IMR-90 (cell line): ENCODE results near the gene SPECC1L.

Experiments
- CEBPB ChIP-seq: IDR thresholded peaks from 2 replicates; pipeline ENCODE4 v1.6.1; 2012; ENCODE audit warnings: low read depth, low read length, improper control_type of control experiment
- CHD1 ChIP-seq: IDR thresholded peaks from 2 replicates; pipeline ENCODE4 v1.6.1; 2012; ENCODE audit warnings: low read depth, low read length, improper control_type of control experiment
- ELK1 ChIP-seq: fragments of 150-350 bp; IDR thresholded peaks from 2 replicates; pipeline ENCODE4 v1.6.1; 2016; ENCODE audit warnings: low read depth, mild to moderate bottlenecking, low read length, moderate library complexity, borderline replicate concordance
- FOS ChIP-seq: fragments of 150-350 bp; IDR thresholded peaks from 2 replicates; pipeline ENCODE4 v1.6.1; 2016; ENCODE audit warnings: low read depth, low read length
- MXI1 ChIP-seq: IDR thresholded peaks from 2 replicates; pipeline ENCODE4 v1.6.1; 2012; ENCODE audit warnings: low read depth, mild to moderate bottlenecking, low read length, moderate library complexity, borderline replicate concordance
- NFE2L2 ChIP-seq: fragments of 150-350 bp; IDR thresholded peaks from 2 replicates; pipeline ENCODE4 v1.6.1; 2016; ENCODE audit warnings: low read depth, mild to moderate bottlenecking, low read length
- POLR2A ChIP-seq: IDR thresholded peaks from 2 replicates; pipeline ENCODE4 v1.6.1; 2012; ENCODE audit warnings: mild to moderate bottlenecking, low read depth, low read length
- RAD21 ChIP-seq: IDR thresholded peaks from 2 replicates; pipeline ENCODE4 v1.6.1; 2012; ENCODE audit warnings: low read length, improper control_type of control experiment
- RFX5 ChIP-seq: IDR thresholded peaks from 2 replicates; pipeline ENCODE4 v1.8.0; 2012; ENCODE audit warnings: low read depth, mild to moderate bottlenecking, low read length, moderate library complexity
- SMC3 ChIP-seq: fragments of 150-350 bp; IDR thresholded peaks from 2 replicates; pipeline ENCODE4 v1.6.1; 2016; ENCODE audit warnings: low read depth, mild to moderate bottlenecking, antibody characterized with exemption, low read length, moderate library complexity
- USF2 ChIP-seq: fragments of 150-350 bp; IDR thresholded peaks from 2 replicates; pipeline ENCODE4 v1.6.1; 2017; ENCODE audit warnings: mild to moderate bottlenecking, antibody characterized with exemption, low read length, low read depth
- TF ChIP-seq, protein P1 (sequence below): conservative IDR thresholded peaks from 2 replicates; pipeline ENCODE4 v1.5.1; 2012; ENCODE audit warnings: mild to moderate bottlenecking, low read depth, low read length, improper control_type of control experiment

DNA sequence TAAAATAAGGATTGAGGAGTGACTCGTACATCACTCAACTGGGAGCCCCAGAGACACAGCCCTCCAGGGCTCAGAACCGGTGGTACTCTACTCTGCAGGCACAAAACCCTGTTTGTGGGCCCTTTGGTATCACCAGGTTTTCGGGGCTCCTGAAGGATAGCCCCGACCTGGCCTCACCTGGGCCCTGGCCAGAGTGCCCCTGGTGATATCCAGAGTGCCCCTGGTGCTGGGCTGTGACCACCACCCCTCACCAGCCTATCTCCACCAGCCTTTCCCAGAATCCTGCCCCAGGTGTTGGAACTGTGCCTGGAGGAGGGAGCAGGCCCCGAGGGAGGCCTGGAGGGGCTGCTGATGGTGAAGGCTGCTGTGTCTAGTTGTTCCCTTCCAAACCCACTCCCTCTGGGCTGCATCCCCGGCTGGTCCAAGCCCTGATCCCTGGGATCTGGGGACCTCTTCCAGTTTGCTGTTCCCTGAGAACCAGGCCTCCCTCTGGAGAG, 23.6 kb upstream of the SPECC1L start:
- TF ChIP-seq, protein P1, sequence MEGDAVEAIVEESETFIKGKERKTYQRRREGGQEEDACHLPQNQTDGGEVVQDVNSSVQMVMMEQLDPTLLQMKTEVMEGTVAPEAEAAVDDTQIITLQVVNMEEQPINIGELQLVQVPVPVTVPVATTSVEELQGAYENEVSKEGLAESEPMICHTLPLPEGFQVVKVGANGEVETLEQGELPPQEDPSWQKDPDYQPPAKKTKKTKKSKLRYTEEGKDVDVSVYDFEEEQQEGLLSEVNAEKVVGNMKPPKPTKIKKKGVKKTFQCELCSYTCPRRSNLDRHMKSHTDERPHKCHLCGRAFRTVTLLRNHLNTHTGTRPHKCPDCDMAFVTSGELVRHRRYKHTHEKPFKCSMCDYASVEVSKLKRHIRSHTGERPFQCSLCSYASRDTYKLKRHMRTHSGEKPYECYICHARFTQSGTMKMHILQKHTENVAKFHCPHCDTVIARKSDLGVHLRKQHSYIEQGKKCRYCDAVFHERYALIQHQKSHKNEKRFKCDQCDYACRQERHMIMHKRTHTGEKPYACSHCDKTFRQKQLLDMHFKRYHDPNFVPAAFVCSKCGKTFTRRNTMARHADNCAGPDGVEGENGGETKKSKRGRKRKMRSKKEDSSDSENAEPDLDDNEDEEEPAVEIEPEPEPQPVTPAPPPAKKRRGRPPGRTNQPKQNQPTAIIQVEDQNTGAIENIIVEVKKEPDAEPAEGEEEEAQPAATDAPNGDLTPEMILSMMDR = no peak
- TF ChIP-seq POLR2A (0 out of 2 replicates have a peak, but pooled peaks have one; percentile 23), MXI1 (no peak), CEBPB (no peak), ELK1 (no peak), SMC3 (no peak), CHD1 (no peak), FOS (no peak), USF2 (no peak), RAD21 (no peak), NFE2L2 (no peak), RFX5 (no peak)
